Retinal pigment epithelial cell (primary cell): ENCODE measurements around the gene GNG13.

Experiments
- DNase-seq: peaks from one replicate; pipeline ENCODE4 v3.0.0-alpha.2; 2010; ENCODE audit warnings: low read depth
- H3K4me3 ChIP-seq: 2 replicates; pipeline ENCODE4 v1.5.1; 2011; ENCODE audit warnings: mild to moderate bottlenecking, low read length, control low read depth, moderate library complexity
- CTCF ChIP-seq: conservative IDR thresholded peaks from 2 replicates; pipeline ENCODE4 v1.5.1; 2011; ENCODE audit warnings: low read depth, low read length, control low read depth, inconsistent platforms

Gene GNG13, protein sequence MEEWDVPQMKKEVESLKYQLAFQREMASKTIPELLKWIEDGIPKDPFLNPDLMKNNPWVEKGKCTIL

DNA sequence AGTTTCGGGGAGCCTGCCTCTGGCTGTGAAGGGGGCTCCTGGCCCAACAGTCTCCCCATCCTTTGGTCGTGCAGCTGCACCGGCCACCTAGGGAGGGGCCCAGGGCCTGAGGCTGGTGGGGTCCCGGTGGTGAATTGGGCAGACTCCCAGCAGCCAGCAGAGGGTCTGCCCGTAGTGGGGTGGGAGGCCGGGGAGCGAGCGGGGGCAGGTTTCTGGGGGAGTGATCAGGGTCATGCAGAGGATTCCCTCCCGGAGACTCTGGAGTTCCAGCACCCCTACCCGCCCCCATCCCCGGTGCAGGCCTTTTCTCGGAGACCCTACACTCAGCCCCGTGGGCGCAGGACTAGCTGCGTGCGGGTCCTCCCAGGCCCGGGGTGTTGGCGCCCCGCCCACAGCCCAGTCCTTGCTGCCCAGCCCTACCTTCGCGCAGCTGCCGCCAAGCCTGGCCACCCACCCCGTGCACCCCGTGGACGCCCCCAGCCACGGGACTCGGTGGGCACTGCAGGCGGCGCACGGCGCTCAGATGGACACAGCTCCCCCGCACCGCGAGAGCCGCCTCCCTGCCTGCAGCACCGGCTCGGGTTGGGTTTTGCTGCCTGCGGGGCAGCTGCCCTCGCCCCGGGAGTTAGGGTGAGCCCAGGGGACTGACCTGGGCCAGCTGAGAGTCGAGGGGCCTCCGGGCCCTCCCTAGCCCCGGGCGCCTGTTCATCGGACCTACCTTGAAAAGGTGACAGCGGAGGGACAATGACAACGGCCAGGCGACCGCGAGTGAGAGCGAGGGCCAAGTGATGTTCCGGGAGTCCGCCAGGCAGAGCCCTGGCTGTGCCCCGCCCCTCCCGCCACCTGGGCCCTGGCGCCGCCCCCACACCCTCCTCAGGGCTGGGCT, at the start of gene GNG13:
TSS of gene GNG13 (minus strand) at position 787 of the 886 bp plus-strand sequence. CDS start 1,657 bp downstream, outside the sequence.
- DNase-seq, result no peak
- no peak for TF ChIP-seq CTCF

GRCh38 chr16:848510-849253, 48.1 kb upstream of the GNG13 start:
- H3K4me3 ChIP-seq, result no peak overlapping the region
- TF ChIP-seq CTCF, result no peak
- DNase-seq, result no peak

More for the DNA sequence above, at the start of gene GNG13:
- H3K4me3 ChIP-seq, result no peak within 1 kb of the TSS

DNA sequence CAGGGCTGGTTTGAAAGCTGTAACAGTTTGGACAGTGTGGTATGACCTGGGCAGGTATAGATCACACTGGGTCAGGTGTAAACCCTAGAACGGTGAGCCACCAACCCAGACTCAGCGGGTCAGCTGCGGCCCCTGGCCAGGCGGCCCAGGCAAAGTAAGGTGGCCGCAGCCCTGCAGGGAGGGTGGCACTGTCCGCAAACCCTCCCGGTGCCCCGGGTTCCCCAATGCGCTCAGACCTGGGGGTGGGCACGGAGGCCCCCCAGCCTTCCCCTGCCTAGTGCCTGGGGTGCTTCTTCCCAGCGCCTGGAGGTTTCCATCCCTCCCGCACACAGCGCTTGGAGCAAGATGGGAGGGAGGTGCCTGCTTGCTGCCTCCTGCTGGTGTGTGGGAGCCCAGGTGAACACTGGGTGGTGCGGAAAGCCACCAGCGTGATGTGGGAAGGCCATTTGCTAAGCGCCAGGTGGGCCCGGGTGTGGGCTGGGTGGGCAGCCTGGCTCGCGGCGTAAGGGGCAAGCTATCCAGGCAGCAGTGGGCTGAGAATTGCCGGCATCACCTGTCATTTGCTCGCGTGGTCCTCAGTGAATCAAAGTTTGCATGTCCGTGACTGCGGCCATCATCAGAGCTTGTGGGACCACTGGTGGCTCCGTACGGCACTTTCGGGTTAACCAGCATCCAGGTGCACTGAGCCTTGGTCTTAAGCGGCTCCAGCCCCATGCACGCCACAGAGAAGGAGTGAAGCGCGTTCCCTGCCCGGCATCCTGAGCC, 47.3 kb upstream of the GNG13 start:
- no peak for TF ChIP-seq CTCF
- no peak for DNase-seq
- H3K4me3 ChIP-seq, result no peak overlapping the region

DNA sequence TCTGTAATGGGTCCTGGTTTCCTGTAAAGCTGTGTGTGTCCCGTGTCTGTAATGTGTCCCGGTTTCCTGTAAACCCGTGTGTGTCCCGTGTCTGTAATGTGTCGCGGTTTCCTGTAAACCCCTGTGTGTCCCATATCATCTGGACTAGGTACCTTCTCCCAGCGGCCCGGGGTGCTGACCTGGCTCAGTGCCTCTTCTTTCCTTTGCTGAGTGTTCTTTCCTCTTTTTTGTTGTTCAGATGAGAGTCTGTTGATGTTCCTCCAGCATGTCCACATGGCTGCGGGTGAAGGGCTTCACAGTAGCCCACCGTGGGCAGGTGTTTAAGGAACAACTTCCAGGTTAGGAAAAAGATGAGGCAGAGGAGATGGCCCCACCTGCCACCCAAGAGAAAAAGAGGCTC, 46.6 kb upstream of the GNG13 start:
- no peak for DNase-seq

GRCh38 chr16:845351-845745, 44.8 kb upstream of the GNG13 start:
- no peak for DNase-seq
- H3K4me3 ChIP-seq, result no peak overlapping the region
- TF ChIP-seq CTCF, result no peak

More for the DNA sequence above, 46.6 kb upstream of the GNG13 start:
- no peak for TF ChIP-seq CTCF
- H3K4me3 ChIP-seq, result no peak overlapping the region

GRCh38 chr16:844638-845350, 44.3 kb upstream of the GNG13 start:
- no peak for DNase-seq
- no peak for TF ChIP-seq CTCF

More at GRCh38 chr16:844638-845350, 44.3 kb upstream of the GNG13 start:
- no peak overlapping the region for H3K4me3 ChIP-seq
